Chondrocyte (in vitro differentiated cells): ENCODE data around the gene VAC14. TPM values are rescaled to one million over a fixed set of nuclear protein-coding genes. Genes with fewer than 3 reads are reported as not detected.

Experiments
- DNase-seq: peaks from one replicate; pipeline ENCODE4 v3.0.0; 2021; ENCODE audit warnings: mixed read lengths, low spot score
- H3K27ac Mint-ChIP-seq: one replicate; pipeline ENCODE4 v1.8.0; 2021; ENCODE audit warnings: mild to moderate bottlenecking, moderate library complexity, mixed read lengths; ENCODE audit not compliant: unreplicated experiment
- H3K27me3 Mint-ChIP-seq: 2 replicates; pipeline ENCODE4 v1.8.0; 2021; ENCODE audit warnings: low read depth, mixed read lengths
- H3K36me3 Mint-ChIP-seq: 2 replicates; pipeline ENCODE4 v1.8.0; 2021; ENCODE audit warnings: low read depth, mixed read lengths
- H3K4me1 Mint-ChIP-seq: 2 replicates; pipeline ENCODE4 v1.8.0; 2021; ENCODE audit warnings: low read depth, mild to moderate bottlenecking, mixed read lengths
- H3K4me3 Mint-ChIP-seq: one replicate; pipeline ENCODE4 v1.8.0; 2021; ENCODE audit warnings: mild to moderate bottlenecking, moderate library complexity, mixed read lengths; ENCODE audit not compliant: unreplicated experiment
- H3K9me3 Mint-ChIP-seq: 2 replicates; pipeline ENCODE4 v1.8.0; 2021; ENCODE audit warnings: low read depth, mixed read lengths
- total RNA-seq: library from RNA; stranded (reverse); gene quantifications from 3 replicates; pipeline ENCODE4 v1.2.1, GENCODE V29; 2021
- TF ChIP-seq, protein P1 (sequence below): fragments of 200-600 bp; sonication (generic); IDR thresholded peaks from 2 replicates; pipeline ENCODE4 v1.5.0; 2021; ENCODE audit warnings: antibody characterized with exemption, mild to moderate bottlenecking, moderate library complexity

The VAC14 gene
- total RNA-seq, 1 donor from 2014 or later: 37.9 TPM

DNA sequence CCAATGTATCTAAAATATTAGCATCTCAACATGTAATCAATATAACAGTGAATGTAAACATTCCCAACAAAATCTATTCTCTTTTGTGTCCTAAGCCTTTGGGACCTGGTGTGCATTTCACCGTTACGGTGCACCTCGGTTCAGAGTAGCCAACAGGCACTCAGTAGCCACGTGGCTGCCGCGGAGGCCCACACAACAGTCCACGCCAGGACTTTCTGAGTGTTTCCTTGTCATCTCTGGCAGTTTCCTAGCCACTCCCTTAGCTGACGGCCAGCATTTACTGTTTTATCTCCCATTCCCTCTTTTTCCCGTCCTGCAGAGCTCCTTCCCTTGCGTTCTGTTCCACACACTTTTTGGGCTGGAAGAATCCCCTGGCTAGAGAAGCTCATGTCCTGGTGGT lies 36.3 kb downstream of the VAC14 start:
- H3K27me3 Mint-ChIP-seq: no peaks in the 10 kb centered on the region
- no peak overlapping the region for H3K4me3 Mint-ChIP-seq
- H3K9me3 Mint-ChIP-seq: no peaks in the 10 kb centered on the region
- TF ChIP-seq, protein P1, sequence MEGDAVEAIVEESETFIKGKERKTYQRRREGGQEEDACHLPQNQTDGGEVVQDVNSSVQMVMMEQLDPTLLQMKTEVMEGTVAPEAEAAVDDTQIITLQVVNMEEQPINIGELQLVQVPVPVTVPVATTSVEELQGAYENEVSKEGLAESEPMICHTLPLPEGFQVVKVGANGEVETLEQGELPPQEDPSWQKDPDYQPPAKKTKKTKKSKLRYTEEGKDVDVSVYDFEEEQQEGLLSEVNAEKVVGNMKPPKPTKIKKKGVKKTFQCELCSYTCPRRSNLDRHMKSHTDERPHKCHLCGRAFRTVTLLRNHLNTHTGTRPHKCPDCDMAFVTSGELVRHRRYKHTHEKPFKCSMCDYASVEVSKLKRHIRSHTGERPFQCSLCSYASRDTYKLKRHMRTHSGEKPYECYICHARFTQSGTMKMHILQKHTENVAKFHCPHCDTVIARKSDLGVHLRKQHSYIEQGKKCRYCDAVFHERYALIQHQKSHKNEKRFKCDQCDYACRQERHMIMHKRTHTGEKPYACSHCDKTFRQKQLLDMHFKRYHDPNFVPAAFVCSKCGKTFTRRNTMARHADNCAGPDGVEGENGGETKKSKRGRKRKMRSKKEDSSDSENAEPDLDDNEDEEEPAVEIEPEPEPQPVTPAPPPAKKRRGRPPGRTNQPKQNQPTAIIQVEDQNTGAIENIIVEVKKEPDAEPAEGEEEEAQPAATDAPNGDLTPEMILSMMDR: no peak
- peaks cover 58% of the 10 kb centered on the region for H3K4me1 Mint-ChIP-seq
- DNase-seq: no peak
- peaks cover 6% of the 10 kb centered on the region for H3K36me3 Mint-ChIP-seq
- no peak overlapping the region for H3K27ac Mint-ChIP-seq

DNA sequence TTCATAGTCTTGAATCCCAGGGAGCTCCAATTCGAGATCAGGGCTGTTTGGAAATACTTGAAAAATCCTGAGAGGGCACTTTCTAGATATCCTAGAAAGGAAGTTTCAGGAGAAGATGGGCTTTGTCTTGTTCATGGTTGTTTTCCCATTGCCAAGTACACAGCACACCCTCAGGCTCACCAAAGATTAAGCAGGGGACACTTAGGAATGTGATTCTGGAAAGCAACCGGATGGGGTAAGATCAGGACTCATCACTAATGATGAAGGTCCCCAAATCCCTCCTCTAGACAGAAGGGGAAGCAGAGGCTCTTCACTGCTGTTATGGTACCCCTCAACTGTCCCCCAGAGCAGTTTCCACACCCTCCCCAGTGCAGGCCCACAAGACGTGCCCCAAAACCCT lies 40.7 kb downstream of the VAC14 start:
- DNase-seq: no peak
- peaks cover 49% of the 10 kb centered on the region for H3K4me1 Mint-ChIP-seq
- no peaks in the 10 kb centered on the region for H3K27me3 Mint-ChIP-seq
- no peak overlapping the region for H3K4me3 Mint-ChIP-seq
- TF ChIP-seq, protein P1: no peak
- peaks cover 17% of the 10 kb centered on the region for H3K36me3 Mint-ChIP-seq
- peak overlapping the region; percentile 96 for H3K27ac Mint-ChIP-seq
- H3K9me3 Mint-ChIP-seq: no peaks in the 10 kb centered on the region

DNA sequence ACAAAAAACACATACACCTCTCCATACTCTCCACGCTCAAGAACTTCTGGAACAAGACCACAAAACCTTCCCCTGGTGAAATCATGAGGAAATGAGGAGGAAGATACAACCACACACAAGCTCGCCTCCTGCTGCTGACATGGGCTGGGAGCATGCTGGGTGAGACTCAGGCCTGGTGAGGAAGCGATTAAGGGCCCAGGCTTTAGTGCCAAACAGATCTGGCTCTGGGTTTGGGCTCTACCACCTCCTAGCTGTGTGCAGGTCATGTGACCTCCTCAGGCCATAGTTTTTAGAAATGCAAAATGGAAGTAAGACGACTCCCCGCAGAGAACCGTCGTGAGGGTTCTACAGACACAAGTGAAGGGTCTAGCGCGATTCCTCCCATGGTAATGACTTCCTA lies 41.3 kb downstream of the VAC14 start:
- Mint-ChIP-seq H3K4me1 (peaks cover 54% of the 10 kb centered on the region), H3K36me3 (peaks cover 17% of the 10 kb centered on the region), H3K27ac (no peak overlapping the region), H3K4me3 (no peak overlapping the region), H3K9me3 (no peaks in the 10 kb centered on the region), H3K27me3 (no peaks in the 10 kb centered on the region)
- no peak for DNase-seq
- TF ChIP-seq, protein P1: peak; percentile 13

DNA sequence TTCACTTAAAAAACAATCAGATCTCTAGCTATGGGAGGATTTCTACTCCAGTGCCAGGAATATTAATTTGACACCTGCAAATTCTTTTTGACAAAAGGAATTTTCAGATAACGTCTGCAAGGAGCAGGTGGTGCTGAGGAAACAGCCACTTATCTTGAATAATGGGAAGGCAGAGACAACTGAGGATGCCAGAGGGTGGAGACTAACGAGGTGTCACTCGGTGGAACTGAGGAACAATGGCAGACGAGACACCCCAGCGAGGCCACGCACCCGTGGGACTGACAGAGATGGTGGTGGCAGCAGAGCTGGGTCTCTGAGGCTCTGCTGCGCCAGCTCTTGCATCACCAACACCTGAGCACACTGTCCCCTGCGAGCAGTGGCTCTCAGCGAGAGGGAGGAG lies 42.2 kb downstream of the VAC14 start:
- H3K27me3 Mint-ChIP-seq: no peaks in the 10 kb centered on the region
- no peak overlapping the region for H3K27ac Mint-ChIP-seq
- H3K4me3 Mint-ChIP-seq: no peak overlapping the region
- no peaks in the 10 kb centered on the region for H3K9me3 Mint-ChIP-seq
- TF ChIP-seq, protein P1: no peak
- no peak for DNase-seq
- peaks cover 15% of the 10 kb centered on the region for H3K36me3 Mint-ChIP-seq
- H3K4me1 Mint-ChIP-seq: peaks cover 63% of the 10 kb centered on the region

DNA sequence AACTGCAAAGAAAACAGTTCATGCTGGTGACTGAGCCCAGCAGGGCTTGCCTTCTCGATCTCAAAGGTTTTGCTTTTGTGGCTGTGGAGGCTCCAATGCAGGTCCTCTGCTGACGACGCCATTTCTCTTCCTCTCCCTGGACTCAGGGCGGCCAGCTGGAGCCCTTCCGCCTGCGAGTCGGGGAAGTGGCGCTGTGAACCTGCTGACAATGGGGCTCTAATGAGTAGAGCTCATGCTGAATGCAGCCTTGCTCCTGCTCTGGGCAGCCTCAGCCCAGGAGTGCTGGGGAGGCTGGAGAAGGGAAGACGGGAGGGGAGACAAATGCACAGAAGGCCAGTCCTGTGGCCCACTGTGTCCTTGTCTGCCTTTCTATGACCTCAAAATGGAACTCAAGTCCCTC lies 43.8 kb downstream of the VAC14 start:
- Mint-ChIP-seq H3K36me3 (peaks cover 15% of the 10 kb centered on the region), H3K27me3 (no peaks in the 10 kb centered on the region), H3K9me3 (no peaks in the 10 kb centered on the region), H3K27ac (peak overlapping the region; percentile 5), H3K4me1 (peaks cover 79% of the 10 kb centered on the region), H3K4me3 (no peak overlapping the region)
- DNase-seq: no peak
- TF ChIP-seq, protein P1: no peak
